Prostate gland (tissue), 2 donors: ENCODE results near the gene DNASE1L2.

Source experiments
- POLR2A ChIP-seq: fragments of 450-650 bp; IDR thresholded peaks from one replicate; pipeline ENCODE4 v1.6.1; 2016; ENCODE audit warnings: antibody characterized with exemption, mild to moderate bottlenecking
- TF ChIP-seq, protein P1 (sequence below), 4 experiments: fragments of 200-600 bp in 2 of 4; fragments of 450-650 bp in 2 of 4; sonication (generic) in 2 of 4; IDR thresholded peaks; 1 replicate in 3 of 4; 2 replicates in 1 of 4; pipeline ENCODE4 v1.5.1; 2016 to 2019; ENCODE audit warnings: antibody characterized with exemption in 4 of 4, mild to moderate bottlenecking in 2 of 4, moderate library complexity in 2 of 4

DNA sequence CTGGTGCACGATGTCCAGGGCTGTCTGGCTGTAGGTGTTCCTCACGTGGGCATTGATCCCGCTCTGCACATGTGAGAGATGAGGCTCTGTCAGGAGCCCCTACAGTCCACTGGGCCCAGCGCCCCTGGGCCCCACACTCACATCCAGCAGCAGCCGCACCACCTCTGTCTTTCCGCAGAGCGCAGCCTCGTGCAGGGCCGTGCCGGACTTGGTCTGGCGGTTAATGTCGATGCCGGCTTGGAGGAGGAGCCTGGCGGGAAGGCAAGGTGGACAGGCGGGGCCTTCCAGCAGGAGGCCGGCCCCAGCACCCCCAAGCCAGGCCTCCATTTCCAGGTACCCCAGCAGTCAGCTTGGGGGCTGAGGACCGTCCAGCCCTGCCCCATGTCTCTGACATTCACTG lies 49.0 kb upstream of the DNASE1L2 start:
- TF ChIP-seq, protein P1, sequence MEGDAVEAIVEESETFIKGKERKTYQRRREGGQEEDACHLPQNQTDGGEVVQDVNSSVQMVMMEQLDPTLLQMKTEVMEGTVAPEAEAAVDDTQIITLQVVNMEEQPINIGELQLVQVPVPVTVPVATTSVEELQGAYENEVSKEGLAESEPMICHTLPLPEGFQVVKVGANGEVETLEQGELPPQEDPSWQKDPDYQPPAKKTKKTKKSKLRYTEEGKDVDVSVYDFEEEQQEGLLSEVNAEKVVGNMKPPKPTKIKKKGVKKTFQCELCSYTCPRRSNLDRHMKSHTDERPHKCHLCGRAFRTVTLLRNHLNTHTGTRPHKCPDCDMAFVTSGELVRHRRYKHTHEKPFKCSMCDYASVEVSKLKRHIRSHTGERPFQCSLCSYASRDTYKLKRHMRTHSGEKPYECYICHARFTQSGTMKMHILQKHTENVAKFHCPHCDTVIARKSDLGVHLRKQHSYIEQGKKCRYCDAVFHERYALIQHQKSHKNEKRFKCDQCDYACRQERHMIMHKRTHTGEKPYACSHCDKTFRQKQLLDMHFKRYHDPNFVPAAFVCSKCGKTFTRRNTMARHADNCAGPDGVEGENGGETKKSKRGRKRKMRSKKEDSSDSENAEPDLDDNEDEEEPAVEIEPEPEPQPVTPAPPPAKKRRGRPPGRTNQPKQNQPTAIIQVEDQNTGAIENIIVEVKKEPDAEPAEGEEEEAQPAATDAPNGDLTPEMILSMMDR (IDR thresholded peaks at IDR 0.05) = no peak
- TF ChIP-seq POLR2A = no peak
